GM18909 (cell line): ENCODE results near the gene TLN1.
A peak's percentile ranks its signal among the peaks of the same experiment; 100 is the strongest.

Experiments
- ATAC-seq: cut with Tn5 transposase; IDR thresholded peaks from one replicate; pipeline ENCODE4 v1.9.1; 2021; ENCODE audit warnings: mild to moderate bottlenecking; ENCODE audit not compliant: unreplicated experiment, poor library complexity

TLN1 gene

DNA sequence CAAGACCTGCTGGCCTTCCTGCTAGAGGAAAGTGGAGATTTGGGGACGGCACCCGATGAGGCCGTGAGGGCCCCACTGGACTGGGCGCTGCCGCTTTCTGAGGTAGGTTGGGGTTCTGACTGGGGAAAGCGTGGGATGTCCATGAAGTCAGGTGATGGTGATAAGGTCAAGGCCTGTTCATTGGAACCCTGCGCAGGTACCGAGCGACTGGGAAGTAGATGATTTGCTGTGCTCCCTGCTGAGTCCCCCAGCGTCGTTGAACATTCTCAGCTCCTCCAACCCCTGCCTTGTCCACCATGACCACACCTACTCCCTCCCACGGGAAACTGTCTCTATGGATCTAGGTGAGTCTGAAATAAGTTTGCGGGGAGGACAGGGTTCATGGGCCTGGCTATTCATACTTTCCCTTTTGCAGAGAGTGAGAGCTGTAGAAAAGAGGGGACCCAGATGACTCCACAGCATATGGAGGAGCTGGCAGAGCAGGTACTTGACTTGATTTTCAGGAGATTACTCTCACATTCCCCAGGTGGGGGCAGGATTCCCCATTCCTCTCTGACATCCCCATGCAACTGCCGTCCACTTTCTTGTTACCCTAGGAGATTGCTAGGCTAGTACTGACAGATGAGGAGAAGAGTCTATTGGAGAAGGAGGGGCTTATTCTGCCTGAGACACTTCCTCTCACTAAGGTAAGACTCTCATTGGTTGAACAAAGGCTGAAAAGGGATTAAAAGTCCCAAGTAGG is 976 bp upstream of the TLN1 start:
- peak; percentile 6 for ATAC-seq

DNA sequence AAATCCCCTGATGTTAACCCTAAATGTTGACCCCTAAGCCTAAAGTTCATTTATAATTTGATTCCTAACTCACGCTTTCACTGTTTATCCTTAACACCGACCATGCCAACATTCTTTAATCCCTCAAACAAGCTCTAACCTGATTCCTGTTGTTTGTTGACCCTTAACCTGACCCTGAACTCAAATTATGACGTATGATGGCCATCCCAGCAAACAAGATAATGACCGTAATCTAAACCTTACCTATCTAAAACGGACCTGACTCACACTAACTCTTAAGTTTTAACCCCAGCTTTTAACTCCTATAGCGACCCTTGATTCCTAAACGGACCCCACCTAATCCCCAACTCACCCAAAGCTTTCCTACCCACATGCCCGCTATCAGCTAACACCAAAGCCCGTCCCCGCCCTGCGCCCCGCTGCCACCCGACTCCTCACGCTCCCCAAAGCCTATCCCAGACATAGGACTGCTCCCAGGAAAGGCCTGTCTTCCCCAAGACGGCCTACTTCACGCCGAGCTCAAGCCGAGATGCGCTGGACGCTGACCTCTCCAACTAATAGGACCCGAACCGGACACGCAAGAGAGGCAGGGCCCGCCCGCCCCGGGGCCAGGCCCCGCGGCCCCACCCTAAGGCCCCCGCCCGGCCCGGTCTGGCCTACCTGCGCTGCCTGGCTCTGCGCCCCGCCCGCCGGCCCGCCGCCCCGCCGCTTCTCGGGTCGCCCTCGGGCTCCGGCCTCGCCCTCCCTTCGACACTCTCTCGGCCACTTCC is 395 bp downstream of the TLN1 start:
- ATAC-seq = no peak

GRCh38 chr9:35730486-35730854 is 1.5 kb downstream of the TLN1 start:
- ATAC-seq = no peak

DNA sequence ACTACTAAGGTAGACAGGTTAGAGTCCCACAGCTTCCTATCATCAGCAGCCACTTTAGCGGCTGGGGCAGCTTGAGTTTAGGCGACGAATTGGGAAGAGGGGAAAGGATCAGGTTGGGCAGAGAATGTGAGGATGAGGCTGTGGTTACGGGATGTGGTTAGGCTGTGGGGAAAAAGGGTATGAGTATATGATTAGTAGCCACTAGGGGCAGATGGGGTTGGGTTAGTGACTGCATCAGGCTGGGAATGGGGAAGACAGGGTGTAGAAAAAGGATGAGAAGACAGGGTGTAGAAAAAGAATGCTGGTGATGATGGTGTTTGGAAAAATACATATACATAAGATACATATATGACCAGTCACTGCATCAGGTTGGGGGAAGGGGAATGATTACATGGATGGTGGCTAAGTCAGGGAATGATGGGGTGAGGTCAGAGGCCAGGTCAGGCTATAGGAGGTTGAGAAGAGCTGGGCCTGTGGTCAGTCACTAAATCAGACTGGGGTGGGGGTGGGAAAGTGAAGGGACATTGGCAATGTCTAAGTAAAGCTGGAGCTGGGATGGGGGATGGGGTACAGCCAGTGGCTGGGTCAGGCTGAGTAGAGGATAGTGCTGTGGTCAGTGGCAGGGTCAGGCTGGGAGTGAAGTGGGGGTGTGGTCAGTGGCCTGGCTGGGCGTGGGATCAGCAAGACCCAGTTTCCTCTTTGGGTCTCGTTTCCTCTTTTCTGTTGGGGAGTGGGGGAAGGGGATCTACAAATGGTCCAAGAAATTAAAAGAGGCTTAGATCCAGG is 2.1 kb downstream of the TLN1 start:
- ATAC-seq = no peak

GRCh38 chr9:35729101-35729500 is 2.9 kb downstream of the TLN1 start:
- no peak for ATAC-seq

GRCh38 chr9:35728041-35728971 is 3.7 kb downstream of the TLN1 start:
- no peak for ATAC-seq

GRCh38 chr9:35727676-35728040 is 4.3 kb downstream of the TLN1 start:
- no peak for ATAC-seq

- ATAC-seq = peak; percentile 39
Observed at GRCh38 chr9:35726931-35727330, 5.1 kb downstream of the TLN1 start.

GRCh38 chr9:35725362-35725761 is 6.6 kb downstream of the TLN1 start:
- no peak for ATAC-seq

DNA sequence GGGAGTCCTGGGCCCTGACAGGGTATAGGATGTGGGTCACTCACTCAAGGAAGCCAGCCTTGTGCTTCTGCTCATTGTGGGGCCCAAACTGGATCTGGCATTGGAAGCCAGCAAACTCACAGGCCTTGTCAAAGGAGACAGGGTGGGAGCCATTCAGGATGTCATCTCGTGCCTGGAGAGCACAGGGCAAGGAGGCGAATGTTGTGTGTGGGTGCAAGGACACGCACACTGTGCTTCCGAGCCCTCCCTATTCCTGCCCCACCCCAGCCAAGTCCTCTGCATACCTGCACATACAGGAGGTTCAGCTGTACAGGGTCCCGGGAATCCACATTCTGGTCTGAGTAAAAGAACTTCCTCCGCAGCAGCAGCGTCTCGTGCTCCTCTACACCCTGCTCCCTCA is 8.1 kb downstream of the TLN1 start:
- ATAC-seq = no peak

GRCh38 chr9:35723426-35723825 is 8.6 kb downstream of the TLN1 start:
- ATAC-seq = no peak

DNA sequence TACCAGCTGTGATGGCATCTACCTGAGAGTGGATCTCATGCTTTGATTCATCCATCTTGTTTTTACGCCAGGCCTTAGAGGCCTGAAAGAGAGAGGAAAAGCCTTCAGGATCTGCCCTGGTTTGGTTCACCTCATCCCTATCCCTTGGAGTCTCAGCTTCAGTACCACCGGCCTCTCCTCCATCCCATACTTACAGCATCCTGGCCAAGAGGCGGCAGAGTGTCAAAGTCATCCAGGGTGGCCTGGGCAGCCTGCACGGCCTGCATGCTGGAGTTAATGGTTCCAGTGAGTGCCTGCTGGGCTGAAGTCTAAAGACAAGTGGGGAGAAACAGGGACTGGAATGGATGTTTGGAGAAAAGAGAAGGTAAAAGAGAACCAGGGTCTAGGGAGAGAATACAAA is 12.4 kb downstream of the TLN1 start:
- no peak for ATAC-seq

GRCh38 chr9:35718721-35719511 is 13.1 kb downstream of the TLN1 start:
- peak; percentile 46 for ATAC-seq

GRCh38 chr9:35717132-35717870 is 14.7 kb downstream of the TLN1 start:
- ATAC-seq = no peak

DNA sequence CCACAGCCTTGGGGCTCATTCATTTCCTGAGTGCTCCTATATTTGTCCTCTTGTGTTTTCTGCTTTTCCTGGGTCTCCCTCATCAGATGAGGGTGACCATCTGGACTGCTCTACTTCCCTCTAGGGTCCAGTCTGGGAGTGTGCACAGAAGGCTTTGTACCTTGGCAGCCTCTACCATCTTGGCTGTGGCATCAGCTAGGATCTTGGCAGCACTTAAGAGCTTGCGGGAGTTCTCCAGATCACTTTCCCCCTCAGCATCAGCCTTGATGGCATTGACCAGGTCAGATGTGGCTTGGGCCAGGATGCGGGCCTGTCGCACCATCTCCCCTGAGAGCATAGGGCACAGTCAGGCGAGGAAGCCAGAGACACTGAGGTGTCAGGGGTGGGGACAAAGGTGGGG is 15.8 kb downstream of the TLN1 start:
- no peak for ATAC-seq

DNA sequence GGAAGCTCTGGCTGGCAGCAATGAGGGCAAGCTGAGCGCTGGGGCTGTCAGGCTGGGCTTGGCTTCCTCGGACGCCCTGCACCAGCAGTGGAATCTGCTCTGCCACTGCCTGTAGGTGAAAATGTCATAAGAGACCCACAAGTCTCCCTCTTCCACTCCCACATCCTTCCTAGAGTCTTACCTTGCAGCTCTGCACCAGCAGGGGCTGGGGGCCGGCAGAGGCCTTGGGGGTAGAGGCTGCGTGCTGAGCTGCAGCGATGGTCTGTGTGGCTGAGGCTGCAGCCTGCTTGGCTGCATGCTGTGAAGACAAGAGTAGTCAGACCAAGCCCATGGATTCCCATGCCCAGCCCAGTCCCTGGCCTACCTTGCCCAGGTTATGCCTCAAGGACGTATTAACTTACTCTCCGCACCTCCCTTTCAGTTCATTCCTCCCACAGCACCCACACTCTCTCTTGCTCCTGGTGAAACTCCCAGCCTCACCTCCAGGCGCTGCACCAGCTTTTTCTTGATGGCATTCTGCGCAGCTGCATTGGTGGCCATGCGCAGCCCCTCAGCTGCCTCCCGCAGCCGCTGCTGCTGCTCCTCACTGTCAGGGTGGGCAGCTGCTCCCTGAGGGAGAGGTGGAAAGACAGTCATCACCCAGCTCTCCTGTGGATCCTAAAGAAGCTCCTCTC is 17.3 kb downstream of the TLN1 start:
- ATAC-seq = no peak

- ATAC-seq = no peak
Observed at GRCh38 chr9:35714123-35714522, 17.9 kb downstream of the TLN1 start.

DNA sequence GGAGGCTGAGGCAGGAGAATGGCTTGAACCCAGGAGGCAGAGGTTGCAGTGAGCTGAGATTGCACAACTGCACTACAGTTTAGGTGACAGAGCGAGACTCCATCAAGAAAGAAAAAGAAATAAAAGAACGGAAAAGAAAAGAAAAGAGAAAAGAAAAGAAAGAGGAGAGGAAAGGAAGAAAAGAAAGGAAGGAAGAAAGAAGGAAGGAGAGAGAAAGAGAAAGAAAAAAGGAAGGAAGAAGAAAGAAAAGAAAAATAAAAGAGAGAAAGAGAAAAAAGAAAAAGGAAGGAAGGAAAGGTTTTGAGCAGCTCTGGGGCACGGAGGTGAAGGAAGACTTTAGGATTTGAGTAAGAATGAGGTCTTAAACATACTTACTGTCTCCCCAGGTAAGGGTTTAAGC is 18.4 kb downstream of the TLN1 start:
- ATAC-seq = no peak
